SW480 (cell line): ENCODE measurements around the gene PNRC1.
"Not testable (repeated sequence)": the region's sequence is repeated elsewhere in the genome, so short reads cannot be mapped to it uniquely, and the experiment has no call there.

Experiments
- DNase-seq: peaks from one replicate; pipeline ENCODE4 v3.0.0-alpha.2; 2016; ENCODE audit warnings: low spot score

The PNRC1 gene

GRCh38 chr6:89059227-89059626 is 21.3 kb upstream of the PNRC1 start:
- no peak for DNase-seq

GRCh38 chr6:89063881-89064280 is 16.7 kb upstream of the PNRC1 start:
- DNase-seq: no peak

GRCh38 chr6:89064931-89065330 is 15.6 kb upstream of the PNRC1 start:
- not testable (repeated sequence) for DNase-seq

GRCh38 chr6:89066121-89066520 is 14.4 kb upstream of the PNRC1 start:
- not testable (repeated sequence) for DNase-seq

GRCh38 chr6:89066940-89067646 is 13.5 kb upstream of the PNRC1 start:
- DNase-seq: no peak

- no peak for DNase-seq
These were observed 12.8 kb upstream of the PNRC1 start for GRCh38 chr6:89067796-89068195.

- no peak for DNase-seq
These were observed 11.9 kb upstream of the PNRC1 start for GRCh38 chr6:89068695-89069094.

- no peak for DNase-seq
These were observed 10.9 kb upstream of the PNRC1 start for GRCh38 chr6:89069536-89070163.

- DNase-seq: no peak
These were observed 9.5 kb upstream of the PNRC1 start for GRCh38 chr6:89071036-89071435.

- DNase-seq: no peak
These were observed 7.4 kb upstream of the PNRC1 start for GRCh38 chr6:89073014-89073620.

GRCh38 chr6:89073840-89074239 is 6.7 kb upstream of the PNRC1 start:
- no peak for DNase-seq

GRCh38 chr6:89079511-89080234 is 878 bp upstream of the PNRC1 start:
- peak; percentile 29 for DNase-seq

GRCh38 chr6:89081129-89081422 is 525 bp downstream of the PNRC1 start:
- no peak for DNase-seq

- peak; percentile 90 for DNase-seq
These were observed 1.1 kb downstream of the PNRC1 start for GRCh38 chr6:89081423-89082322.

GRCh38 chr6:89082486-89082891 is 1.9 kb downstream of the PNRC1 start:
- DNase-seq: no peak

- no peak for DNase-seq
These were observed 4.0 kb downstream of the PNRC1 start for GRCh38 chr6:89084542-89084941.

GRCh38 chr6:89084954-89085353 is 4.4 kb downstream of the PNRC1 start:
- DNase-seq: no peak

GRCh38 chr6:89085409-89086205 is 5.1 kb downstream of the PNRC1 start:
- DNase-seq: no peak

- DNase-seq: no peak
These were observed 7.3 kb downstream of the PNRC1 start for GRCh38 chr6:89087881-89088280.

GRCh38 chr6:89098461-89098860 is 17.9 kb downstream of the PNRC1 start:
- DNase-seq: no peak

- DNase-seq: no peak
These were observed 19.6 kb downstream of the PNRC1 start for GRCh38 chr6:89100114-89100513.
